ENCODE data around the gene TRIOBP.

DNA sequence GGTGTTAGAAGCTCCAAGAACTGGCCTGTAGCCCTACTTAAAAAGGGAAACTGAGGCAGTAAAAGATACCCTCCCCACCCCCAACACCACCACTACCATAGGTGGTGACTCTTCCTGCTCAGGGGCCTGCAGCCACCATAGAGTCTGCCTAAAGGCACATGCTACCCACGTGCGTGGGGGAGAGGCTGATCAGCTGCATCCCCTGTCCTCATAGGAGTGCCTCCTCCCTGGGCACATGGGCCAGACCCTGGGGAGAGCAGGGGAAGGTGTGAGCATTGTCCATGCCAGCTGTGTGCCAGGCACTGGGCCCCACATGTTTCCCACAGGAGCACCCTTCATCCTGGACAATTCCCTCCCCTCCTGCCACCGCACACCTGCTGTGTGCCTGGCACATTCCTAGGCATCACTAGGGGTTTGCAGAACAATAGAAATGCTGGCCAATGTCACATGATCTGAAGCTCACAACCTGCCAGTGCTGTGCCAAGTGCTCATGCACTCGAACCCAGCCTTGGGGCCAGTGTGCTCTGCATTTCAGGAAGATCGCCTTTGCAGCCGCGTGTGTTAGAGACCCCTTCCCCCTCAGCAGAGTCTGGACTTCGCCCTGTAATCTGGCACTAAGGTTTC lies 69.2 kb downstream of the TRIOBP start:
- TF ChIP-seq CTCF (IDR thresholded peaks at IDR 0.05; ENCODE audit: insufficient read depth, low read depth, low read length) = no peak
- TF ChIP-seq EZH2 (IDR thresholded peaks at IDR 0.05; ENCODE audit: insufficient read depth, low read length) = no peak

Measured in astrocyte (in vitro differentiated cells and primary cell).